T47D (cell line): ENCODE results near the gene ADORA2B.
A peak's percentile ranks its signal among the peaks of the same experiment; 100 is the strongest.

ENCODE experiments used
- DNase-seq, 2 experiments: peaks; one replicate each; pipeline versions ENCODE4 v3.0.0 to v3.0.0-alpha.2; 2011 to 2012; ENCODE audit warnings: low read depth in 1 of 2, low spot score in 1 of 2
- JUND ChIP-seq: IDR thresholded peaks from 2 replicates; pipeline ENCODE4 v1.6.1; 2012; ENCODE audit warnings: low read depth
- in situ Hi-C: cut with HindIII; loops from 2 replicates; pipeline ENCODE4 v1.10.0; 2016; ENCODE audit warnings: low sequenced_read_pairs, low pct_unique_long_range_greater_than_20kb

Gene ADORA2B

DNA sequence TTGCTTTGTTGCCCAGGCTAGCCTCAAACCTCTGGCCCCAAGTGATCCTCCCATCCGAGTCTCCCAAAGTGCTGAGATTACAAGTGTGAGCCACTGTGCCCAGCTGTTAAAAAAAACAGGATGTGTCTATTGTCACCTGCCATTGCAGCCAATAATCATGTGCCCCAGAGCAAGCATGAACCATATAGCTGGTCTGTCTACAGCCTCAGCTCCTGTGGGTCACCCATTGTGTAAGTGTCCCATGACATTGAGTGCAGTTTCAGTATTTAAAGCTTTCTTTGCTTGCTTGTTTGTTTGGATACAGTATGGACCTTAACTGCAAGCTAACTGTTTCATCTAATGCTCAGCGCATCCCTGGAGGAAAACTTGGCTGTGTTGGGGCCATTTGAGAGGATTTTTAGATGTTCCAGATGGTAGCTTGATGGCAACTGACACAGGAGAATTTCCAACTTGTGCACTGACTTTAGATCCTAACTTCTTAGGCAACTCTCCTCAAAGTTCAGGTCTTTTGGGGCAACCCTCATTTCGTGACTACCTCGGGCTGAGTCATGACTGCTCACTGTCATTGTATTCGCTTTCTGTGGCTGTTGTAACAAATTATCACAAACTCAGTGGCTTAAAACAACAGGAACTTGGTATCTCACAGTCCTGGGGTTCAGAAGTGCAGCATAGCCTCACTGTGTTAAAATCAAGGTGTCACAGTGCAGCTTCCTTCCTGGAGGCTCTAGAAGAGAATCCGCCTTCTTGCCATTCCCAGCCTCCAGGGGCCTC, 30.3 kb upstream of the ADORA2B start:
- in situ Hi-C loops = no loop called here
- no peak for DNase-seq
- no peak for TF ChIP-seq JUND

DNA sequence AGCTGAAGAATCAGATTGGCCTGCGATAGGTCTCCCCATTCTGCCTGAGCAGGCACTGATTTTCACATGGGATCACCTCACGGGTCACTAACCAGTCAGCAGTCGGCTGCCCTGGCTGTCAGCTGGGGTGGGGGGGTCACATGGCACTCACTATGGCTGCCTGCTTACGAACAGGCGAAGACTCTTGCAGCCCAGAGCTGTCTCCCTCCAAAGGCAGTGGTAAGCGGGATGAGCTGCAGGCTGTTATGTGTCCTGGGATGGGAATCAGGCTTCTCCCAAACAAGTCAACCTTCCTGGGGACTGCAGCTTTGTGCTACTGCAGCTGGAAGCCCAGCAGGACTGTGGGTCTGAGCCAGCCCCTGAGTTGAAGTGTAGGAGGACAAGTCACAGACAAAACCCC, 29.0 kb upstream of the ADORA2B start:
- in situ Hi-C loops = no loop called here
- no peak for TF ChIP-seq JUND
- DNase-seq = no peak

GRCh38 chr17:15917021-15917437, 27.9 kb upstream of the ADORA2B start:
- TF ChIP-seq JUND = no peak
- in situ Hi-C loops = no loop called here
- no peak for DNase-seq

- in situ Hi-C loops = no loop called here
- no peak for TF ChIP-seq JUND
- no peak for DNase-seq
Observed at GRCh38 chr17:15917438-15918027, 27.4 kb upstream of the ADORA2B start.

- DNase-seq = no peak
- in situ Hi-C loops = no loop called here
- TF ChIP-seq JUND = no peak
Observed at GRCh38 chr17:15918261-15918660, 26.7 kb upstream of the ADORA2B start.

GRCh38 chr17:15918661-15919259, 26.2 kb upstream of the ADORA2B start:
- no peak for TF ChIP-seq JUND
- in situ Hi-C loops = no loop called here
- DNase-seq = no peak

- in situ Hi-C loops = no loop called here
- no peak for TF ChIP-seq JUND
- no peak for DNase-seq
Observed at GRCh38 chr17:15919466-15919865, 25.5 kb upstream of the ADORA2B start.

DNA sequence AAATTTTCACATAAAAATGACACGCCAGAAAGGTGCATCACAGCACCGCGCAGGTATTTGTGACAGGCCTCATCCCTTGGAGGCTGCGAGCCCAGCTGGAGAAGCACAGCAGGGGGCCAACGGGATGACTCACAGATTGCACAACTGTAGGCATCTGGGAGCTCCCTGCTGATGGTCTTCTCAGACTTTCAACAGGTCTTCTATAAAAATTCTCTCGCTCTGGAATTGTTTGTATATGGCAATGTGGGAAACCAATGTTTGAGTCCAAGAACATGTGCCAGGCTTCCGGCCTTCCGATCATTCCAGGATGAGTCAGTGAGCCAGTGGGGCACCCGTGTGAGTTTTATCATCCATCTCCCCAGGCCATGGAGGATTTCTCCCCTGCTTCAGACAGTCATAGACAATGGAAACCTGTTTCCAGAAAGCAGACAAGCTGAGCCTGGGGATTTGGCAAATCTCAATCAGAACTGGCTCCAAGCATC, 24.1 kb upstream of the ADORA2B start:
- DNase-seq = peak in 1 of 2 experiments; percentile 29
- in situ Hi-C loops = no loop called here
- TF ChIP-seq JUND = no peak

- in situ Hi-C loops = no loop called here
- no peak for DNase-seq
- TF ChIP-seq JUND = no peak
Observed at GRCh38 chr17:15921640-15922039, 23.3 kb upstream of the ADORA2B start.

GRCh38 chr17:15922586-15922985, 22.3 kb upstream of the ADORA2B start:
- DNase-seq = peak in 1 of 2 experiments; percentile 10
- no peak for TF ChIP-seq JUND
- in situ Hi-C loops = no loop called here

- TF ChIP-seq JUND = no peak
- DNase-seq = no peak
- in situ Hi-C loops = no loop called here
Observed at GRCh38 chr17:15926039-15926740, 18.7 kb upstream of the ADORA2B start.

DNA sequence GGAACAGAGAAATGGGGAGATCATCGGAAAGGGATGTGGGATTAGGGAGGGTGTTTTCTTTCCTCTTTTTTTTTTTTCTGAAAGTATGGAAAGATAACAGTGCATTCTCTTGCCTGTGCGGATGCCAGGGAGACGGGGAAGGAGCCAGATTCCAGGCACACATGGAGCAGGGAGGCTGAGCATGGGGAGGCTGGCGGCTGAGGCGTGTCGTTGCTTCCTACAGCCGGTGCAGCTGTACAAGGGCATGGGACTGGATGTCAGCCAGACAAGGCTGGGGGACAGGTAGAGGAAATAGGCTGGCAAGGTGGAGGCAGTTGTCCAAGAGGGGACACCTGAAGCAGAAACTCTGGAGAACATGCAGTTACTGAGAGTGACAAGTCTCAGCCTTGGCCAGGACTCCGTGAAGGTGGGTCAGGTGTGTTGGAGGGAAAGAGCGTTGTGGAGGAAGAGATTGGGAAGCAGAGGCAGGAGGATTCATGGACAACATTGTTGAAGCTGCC, 16.6 kb upstream of the ADORA2B start:
- DNase-seq = no peak
- in situ Hi-C loops = no loop called here
- TF ChIP-seq JUND = no peak
